ENCODE measurements around the gene MUC22.
"Not testable (repeated sequence)": the region's sequence is repeated elsewhere in the genome, so short reads cannot be mapped to it uniquely, and the experiment has no call there.

MUC22 gene

DNA sequence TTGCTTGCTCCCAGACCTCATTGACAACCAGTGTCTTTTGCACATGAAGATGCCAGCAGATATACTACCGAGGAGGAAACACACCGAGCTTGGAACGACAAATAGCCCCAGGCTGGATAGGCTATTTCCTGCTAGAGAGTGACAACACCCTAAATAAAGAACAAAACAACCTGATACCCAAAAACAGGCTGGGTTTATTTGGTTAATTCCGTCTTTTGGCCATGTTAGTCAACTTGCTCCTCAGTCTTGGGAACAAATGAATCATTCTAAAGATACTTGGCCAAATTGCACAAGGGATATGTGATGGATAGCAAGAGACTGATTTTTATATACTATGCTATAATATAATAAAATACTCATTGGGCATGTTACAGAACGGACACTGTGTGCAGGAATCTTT lies 11.5 kb upstream of the MUC22 start:
- no peak for DNase-seq (ENCODE audit: low read depth)

DNA sequence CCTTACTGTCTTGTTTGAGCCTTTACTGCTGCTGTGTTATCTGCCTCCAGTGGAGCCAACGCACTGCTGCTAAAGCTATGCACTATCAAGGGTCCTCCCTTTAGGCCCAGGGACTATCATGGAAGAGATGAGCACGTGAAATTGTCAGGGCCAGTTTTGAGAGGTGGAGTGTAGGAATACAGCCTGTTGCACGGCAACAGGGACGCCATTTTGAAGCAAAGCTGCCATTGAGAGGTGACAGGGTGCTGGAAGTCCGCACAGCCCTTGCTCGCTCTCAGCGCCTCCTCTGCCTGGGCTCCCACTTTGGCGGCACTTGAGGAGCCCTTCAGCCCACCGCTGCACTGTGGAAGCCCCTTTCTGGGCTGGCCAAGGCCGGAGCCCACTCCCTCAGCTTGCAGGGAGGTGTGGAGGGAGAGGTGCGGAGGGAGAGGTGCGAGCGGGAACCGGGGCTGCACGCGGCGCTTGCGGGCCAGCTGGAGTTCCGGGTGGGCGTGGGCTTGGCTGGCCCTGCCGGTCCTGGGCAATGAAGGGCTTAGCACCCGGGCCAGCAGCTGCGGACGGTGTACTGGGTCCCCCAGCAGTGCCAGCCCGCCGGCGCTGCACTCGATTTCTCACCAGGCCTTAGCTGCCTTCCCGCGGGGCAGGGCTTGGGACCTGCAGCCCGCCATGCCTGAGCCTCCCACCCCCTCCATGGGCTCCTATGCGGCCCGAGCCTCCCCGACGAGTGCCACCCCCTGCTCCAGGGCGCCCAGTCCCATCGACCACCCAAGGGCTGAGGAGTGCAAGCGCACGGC lies 10.0 kb upstream of the MUC22 start:
- DNase-seq (ENCODE audit: low read depth), result not testable (repeated sequence)

DNA sequence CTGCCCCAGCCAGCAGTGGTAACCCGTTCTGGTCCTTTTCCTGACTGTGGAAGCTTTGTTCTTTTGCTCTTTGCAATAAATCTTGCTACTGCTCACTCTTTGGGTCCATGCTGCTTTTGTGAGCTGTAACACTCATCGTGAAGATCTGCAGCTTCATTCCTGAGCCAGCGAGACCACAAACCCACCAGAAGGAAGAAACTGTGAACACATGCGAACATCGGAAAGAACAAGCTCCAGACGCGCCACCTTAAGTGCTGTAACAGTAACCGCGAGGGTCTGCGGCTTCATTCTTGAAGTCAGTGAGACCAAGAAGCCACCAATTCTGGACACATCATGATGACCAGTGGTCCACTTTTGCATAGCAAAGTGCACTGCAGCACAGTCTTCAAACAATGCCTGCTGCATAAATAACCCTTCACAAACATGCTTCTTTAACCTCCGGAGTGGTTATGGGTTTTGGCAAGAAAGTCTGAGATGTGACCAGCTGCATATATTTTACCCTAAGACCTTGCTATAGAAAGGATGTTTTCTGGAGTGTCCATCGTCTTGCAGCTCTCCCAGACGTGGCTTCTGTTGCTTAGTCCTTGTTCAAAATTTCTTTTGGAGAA lies 8.9 kb upstream of the MUC22 start:
- no peak for DNase-seq (ENCODE audit: low read depth)

DNA sequence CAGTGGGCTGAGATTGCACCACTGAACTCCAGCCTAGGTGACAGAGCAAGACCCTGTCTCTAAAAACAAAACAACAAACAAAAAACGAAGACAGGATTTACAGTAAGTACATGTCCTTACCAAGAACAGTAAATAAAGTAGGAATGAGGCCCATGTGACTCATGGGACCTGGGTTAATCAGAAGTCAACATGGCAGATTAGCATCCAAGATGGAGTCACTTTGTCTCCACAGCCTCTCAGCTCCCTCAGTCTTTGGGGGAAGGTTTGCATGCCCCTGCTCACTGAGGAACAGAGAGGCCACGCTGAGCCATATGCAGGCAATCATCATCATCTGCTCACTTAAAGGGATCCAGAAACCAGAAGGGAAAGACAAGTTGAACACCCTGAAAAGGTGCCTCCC lies 7.8 kb upstream of the MUC22 start:
- no peak for DNase-seq (ENCODE audit: low read depth)

DNA sequence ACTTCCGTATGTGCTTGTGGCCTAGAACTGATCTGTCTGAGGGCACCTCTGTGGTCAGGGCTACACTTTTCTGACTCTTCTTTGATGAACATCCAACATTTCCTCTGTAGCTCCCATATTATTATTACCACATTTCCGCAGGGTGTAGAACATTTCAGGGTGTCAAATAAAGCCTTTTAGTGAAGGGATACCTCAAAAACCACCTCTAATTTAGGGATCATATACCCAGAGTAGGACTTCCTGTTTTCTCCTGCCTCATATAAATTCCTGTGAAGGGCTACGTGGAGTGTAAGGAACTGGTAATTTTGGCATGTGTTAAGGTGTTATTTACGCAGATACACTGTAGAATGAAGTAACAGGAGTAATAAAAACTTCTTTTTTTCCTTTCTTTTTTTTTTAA lies 5.5 kb upstream of the MUC22 start:
- no peak for DNase-seq (ENCODE audit: low read depth)

DNA sequence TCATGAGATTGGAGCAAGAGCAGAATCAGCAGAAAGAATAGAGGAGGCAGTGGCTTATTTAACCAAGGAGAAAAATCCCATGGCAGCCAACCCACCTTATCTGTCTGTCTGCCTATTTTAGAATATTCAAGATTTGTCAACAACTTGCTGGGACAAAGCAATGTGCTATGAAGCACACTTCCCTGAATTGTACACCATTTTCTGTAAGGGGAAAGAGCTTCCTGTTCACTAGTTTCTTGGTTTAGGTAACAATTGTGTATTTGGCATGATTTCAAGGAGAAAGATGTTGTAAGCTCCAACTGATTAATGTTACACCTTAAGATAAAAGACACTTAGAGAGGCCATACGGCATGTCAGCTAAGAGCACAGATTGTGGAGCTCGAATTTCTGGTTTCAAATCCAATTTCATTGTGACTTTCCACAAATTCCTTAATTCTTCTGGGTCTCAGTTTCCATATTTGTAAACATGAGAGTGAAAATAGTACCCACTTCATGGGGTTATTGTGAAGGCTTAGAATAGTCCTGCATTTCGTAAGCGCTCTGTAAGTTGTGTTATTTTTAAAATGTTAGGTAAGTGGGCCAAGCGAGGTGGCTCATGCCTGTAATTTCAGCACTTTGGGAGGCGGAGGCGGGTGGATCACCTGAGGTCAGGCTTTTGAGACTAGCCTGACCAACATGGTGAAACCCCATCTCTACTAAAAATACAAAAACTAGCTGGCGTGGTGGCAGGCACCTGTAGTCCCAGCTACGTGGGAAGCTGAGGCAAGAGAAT lies 4.8 kb upstream of the MUC22 start:
- no peak for DNase-seq (ENCODE audit: low read depth)

DNA sequence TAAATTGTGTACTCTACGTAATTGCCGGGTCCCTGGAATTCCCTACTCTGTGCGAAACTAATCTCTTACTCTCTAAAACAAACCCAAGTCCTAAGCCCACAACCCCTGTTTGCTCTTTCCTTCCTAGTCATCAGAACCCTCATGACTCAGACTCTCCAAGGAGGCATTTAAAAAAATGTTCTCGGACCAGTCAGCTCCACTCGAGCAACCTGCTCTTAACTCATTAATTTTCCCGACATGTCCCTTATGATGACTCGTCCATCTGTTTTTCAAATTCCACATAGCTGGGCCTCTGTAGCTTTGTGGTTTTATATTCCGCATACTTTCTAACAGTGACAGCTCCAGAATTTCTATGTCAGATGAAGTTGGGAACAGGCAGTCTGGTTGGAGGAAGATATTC lies 2.6 kb upstream of the MUC22 start:
- DNase-seq (ENCODE audit: low read depth), result no peak

DNA sequence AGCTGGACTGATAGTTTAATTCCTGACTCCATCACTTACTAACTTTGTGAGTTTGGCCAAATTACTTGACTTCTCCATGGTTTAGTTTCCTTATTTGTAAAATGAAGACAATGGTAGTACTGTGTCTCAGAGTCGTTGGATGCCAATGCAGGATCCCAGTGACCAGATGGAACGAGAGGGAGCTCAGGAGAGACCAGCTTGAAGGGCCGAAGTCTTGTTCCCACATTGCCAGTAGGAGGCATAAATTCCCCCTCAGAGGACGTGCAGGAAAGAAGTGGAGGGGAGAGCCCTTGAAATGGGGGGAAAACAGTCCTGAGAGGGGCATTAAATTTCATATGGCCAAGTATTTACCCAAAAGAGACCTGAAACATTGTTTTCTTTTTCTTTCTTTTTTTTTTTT lies 2.1 kb upstream of the MUC22 start:
- DNase-seq (ENCODE audit: low read depth), result no peak

DNA sequence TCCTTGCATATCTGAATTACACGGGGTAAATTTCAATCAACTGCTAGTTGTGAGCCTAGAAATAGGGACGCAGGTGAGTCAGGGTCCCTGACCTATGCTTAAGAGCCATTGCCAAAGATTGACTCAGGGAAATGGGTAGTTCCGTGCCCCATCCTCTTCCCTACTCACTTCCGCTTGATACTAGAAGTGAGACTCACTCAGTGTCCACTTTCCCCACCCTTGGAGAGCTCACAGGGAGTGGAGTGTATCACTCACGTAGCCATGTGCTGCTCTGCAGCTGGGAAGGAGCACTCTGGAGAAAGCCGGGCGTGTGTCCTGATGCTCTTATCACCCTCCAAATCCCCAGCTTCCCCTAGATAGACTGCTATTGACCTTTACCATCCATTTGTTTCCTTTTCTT lies 543 bp upstream of the MUC22 start:
- DNase-seq (ENCODE audit: low read depth), result no peak

DNA sequence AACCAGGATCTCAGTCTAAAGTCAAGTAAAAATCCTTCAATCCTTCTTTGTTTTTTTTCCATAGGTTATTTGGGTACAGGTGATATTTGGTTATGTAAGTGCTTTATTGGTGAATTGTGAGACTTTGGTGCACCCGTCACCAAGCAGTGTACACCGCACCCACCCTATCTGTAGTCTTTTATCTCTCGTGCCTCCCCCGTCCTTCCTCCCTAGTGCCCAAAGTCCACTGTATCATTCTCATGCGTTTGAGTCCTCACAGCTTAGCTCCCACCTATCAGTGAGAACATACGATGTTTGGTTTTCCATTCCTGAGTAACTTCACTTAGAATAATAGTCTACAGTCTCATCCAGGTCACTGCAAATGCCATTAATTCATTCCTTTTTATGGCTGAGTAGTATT lies 879 bp downstream of the MUC22 start:
- no peak for DNase-seq (ENCODE audit: low read depth)

DNA sequence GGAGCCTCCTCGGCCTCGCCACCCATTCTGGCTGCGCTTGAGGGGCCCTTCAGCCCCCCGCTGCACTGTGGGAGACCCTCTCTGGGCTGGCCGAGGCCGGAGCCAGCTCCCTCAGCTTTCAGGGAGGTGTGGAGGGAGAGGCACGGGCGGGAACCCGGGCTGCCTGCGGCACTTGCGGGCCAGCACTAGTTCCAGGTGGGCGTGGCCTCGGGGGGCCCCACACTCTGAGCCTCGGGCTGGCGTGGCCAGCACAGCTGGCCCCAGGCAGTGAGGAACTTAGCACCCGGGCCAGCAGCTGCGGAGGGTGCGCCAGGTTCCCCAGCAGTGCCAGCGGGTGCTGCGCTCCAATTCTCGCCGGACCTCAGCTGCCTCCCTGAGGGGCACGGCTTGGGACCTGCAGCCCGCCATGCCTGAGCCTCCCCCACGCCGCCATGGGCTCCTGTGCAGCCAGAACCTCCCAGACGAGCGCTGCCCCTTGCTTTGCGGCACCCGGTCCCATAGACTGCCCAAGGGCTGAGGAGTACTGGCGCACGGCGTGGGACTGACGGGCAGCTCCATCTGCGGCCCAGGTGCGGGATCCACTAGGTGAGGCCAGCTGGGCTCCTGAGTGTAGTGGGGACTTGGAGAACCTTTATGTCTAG lies 6.5 kb downstream of the MUC22 start:
- DNase-seq (ENCODE audit: low read depth), result no peak

DNA sequence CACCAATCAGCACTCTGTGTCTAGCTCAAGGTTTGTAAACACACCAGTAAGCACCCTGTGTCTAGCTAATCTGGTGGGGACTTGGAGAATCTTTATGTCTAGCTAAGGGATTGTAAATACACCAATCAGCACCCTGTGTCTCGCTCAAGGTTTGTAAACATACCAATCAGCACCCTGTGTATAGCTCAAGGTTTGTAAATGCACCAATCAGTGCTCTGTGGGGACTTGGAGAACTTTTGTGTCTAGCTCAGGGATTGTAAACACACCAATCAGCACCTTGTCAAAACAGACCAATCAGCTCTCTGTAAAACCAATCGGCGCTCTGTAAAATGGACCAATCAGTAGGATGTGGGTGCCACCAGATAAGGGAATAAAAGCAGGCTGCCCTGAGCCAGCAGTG lies 7.2 kb downstream of the MUC22 start:
- not testable (repeated sequence) for DNase-seq (ENCODE audit: low read depth)

DNA sequence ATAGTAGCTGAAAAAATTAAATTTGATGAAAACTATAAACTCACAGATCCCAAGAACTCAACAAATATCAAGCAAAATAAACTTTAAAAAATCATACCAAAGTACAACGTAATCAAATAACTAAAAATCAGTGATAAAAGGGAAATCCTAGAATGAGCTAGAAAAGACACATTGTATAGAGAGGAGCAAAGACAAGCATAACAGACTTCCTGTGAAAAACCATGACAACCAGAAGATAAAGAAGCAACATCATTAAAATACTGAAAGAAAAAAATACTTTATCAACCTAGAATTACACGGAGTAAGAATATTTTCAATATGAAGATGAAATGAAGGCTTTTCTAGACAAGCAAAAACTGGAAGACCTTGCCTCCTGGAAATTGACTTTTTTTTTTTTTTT lies 9.8 kb downstream of the MUC22 start:
- DNase-seq (ENCODE audit: low read depth), result no peak

DNA sequence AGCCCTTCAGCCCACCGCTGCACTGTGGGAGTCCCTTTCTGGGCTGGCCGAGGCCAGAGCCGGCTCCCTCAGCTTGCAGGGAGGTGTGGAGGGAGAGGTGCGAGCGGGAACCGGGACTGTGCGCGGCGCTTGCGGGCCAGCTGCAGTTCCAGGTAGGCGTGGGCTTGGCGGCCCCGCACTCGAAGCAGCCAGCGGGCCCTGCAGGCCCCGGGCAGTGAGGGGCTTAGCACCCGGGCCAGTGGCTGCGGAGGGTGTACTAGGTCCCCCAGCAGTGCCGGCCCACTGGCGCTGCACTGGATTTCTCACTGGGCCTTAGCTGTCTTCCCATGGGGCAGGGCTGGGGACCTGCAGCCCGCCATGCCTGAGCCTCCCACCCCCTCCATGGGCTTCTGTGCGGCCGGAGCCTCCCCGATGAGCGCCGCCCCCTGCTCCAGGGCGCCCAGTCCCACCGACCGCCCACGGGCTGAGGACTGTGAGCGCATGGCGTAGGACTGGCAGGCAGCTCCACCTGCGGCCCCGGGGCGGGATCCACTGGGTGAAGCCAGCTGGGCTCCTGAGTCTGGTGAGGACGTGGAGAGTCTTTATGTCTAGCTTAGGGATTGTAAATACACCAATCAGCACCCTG lies 10.5 kb downstream of the MUC22 start:
- DNase-seq (ENCODE audit: low read depth), result not testable (repeated sequence)

DNA sequence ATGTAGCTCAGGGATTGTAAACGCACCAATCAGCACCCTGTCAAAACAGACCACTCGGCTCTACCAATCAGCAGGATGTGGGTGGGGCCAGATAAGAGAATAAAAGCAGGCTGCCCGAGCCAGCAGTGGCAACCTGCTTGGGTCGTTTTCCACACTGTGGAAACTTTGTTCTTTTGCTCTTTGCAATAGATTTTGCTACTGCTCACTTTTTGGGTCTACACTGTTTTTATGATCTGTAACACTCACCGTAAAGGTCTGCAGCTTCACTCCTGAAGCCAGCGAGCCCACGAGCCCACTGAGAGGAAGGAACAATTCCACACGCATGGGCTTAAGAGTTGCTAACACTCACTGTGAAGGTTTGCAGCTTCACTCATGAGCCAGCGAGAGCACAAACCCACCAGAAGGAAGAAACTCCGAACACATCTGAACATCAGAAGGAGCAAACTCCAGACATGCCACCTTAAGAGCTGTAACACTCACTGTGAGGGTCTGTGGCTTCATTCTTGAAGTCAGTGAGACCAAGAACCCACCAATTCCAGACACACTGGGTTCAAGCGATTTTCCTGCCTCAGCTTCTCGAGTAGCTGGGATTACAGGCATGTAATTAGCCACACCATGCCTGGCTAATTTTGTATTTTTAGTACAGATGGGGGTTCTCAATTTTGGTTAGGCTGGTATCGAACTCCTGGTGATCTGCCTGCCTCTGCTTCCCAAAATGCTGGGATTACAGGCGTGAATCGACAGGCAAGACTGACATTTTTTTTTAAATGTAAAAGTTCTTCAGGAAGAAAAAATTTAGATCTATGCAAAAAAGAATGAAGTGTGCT lies 11.6 kb downstream of the MUC22 start:
- DNase-seq (ENCODE audit: low read depth), result not testable (repeated sequence)

DNA sequence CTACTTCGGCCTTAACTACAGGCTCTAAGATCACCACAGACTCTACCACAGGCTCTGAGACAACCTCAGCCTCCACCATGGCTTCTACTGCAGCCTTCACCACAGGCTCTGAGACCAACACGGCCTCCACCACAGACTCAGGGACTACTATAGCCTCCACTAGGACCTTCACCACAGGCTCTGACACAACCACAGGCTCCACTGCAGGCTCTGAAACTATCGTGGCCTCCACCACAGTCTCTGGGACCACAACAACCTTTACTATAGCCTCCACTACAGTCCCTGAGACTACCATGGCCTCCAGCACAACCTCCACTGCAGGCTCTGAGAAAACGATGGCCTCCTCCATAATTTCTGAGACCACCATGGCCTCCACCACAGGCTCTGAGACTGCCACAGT lies 15.3 kb downstream of the MUC22 start:
- DNase-seq (ENCODE audit: low read depth), result no peak

DNA sequence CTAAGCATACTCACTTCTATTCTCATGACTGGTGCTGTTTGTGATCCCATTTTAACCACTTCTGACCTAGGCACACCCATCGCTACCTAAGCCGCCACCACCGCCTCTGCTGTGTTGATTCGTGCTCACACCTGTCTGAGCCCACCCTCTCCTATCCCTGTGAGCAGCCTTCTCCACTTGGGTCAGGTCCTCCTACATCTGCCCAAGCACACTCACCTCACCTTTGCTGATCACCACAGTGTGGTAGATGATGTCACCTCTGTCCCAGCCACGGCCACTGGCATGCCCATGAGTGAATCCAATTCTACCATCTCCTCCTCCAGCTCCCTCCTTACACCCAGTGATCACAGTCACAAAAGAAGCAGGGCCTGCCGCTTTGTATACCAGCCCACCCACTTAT lies 20.8 kb downstream of the MUC22 start:
- no peak for DNase-seq (ENCODE audit: low read depth)

DNA sequence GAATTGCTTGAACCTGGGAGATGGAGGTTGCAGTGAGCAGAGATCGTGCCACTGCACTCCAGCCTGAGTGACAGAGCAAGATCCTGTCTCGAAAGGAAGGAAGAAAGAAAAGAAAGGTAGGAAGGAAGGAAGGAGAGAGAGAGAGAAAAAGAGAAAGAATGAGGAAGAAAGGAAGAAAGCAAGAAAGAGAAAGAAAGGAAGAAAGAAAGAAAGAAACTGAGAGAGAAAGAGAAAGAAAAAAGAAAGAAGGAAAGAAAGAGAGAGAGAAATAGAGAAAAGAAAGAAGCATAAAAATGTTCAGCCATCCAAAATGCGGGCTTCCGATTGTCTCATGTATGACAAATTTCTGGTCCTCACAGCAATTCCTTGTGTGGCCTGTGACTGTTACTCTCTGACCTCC lies 22.8 kb downstream of the MUC22 start:
- DNase-seq (ENCODE audit: low read depth), result no peak

DNA sequence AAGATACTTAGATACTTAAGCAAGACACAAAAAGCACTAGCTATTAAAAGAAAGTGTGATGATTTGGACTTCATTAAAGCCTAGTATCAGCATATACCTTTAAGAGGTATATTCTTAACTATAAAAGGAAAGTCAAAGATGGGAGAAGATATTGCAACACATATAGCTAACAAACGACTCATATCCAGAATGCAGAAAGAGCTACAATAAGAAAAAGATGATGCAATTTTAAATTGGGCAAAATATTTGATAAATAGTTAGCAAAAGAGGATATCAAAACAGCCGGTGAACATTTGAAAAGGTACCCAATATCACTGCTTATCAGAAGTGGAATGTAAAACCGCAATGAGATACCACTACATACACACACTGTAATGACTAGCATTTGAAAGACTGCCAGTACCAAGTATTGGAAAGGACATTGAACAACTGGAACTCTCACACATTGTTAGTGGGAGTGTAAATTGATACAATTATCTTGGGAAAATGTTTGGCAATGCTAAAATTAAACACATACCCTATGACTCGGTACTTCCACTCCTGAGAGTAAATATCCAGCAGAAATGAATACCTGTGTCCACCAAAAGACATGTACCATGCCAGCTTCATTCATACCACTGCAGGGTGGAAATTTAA lies 25.7 kb downstream of the MUC22 start:
- DNase-seq (ENCODE audit: low read depth), result no peak

DNA sequence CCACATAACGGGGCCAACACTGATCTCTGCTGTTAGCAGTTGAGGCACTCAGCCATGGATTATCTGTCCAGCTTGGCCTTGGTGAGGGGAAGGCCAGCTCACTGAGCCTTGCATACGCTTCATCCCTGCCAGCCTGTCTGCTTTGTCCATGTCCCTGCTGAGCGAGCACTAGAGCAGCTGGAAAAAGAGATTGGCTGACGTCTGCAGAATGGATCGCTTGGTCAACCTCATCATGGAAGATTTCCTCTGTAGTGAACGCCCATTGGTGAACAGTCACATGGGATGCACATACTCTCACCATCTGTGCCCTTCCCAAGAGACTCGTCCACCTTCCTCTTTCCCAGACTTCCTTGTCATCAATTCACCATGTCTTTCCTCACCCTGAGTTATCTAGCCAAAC lies 26.9 kb downstream of the MUC22 start:
- no peak for DNase-seq (ENCODE audit: low read depth)

DNA sequence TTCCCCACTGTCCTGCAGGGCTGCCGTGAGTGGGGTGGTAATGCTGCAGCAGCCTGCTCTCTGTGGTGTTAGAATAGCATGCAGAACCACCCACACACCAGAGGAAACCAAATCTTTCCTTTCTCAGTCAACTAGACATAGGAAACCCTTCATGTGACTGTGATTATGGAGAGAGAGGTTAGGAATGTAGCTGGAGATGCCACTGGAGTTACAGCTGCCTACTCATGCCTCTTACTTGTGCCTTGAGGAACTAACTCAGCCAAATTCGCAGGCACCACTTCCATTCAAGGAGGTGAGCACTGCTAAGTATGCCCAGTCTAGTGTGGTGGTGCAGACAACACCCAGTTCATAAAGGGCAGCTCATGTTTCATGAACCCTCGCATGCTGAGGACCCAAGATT lies 27.4 kb downstream of the MUC22 start:
- DNase-seq (ENCODE audit: low read depth), result no peak

Measured in T follicular helper cell (primary cell).